ENCODE results near the gene ROPN1B.

The ROPN1B gene

GRCh38 chr3:126005951-126006350, 37.0 kb downstream of the ROPN1B start:
- no peak for DNase-seq

- DNase-seq: no peak
These were observed 39.2 kb downstream of the ROPN1B start for GRCh38 chr3:126008219-126008618.

DNA sequence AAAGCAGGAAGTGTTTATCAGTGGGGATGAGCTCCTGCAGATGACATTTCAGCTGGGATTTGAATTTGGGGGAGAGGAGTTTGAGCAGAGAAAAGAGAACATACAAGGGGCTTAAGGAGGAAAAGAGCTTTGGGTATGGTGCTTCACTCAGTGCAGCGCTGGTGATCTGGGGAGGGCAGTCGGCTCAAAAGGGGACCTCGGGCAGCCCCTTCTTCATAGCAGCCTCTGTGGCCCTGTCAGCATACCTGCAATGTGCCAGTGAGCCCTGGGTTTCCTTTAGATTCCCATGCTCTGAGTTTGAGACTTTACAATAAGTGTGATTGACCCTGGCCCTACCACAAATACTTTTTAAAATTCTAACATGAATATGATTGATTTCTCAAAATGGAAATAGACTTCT, 40.2 kb downstream of the ROPN1B start:
- DNase-seq: no peak

DNA sequence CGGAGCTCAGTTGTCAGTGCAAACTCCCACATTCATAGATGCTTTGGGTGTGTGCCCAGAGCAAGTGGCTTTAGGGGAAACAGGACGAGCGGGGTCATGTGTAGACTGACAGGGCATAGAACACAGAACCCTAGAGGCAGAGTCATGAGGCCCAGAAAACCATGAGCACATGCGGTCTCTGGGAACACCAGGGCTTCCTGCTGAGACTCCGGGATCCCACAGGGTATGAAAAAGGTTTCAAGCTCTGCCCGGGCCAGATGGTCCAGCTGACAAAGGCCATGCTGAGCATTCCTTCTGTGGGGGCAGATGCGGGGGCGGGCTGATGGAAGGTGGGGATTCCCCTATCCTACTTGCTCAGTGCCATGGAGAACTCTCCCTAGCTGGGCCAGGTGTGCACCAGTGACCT, 44.8 kb downstream of the ROPN1B start:
- DNase-seq: no peak

GRCh38 chr3:126014252-126014651, 45.3 kb downstream of the ROPN1B start:
- DNase-seq: no peak

GRCh38 chr3:126015075-126015474, 46.1 kb downstream of the ROPN1B start:
- no peak for DNase-seq

DNA sequence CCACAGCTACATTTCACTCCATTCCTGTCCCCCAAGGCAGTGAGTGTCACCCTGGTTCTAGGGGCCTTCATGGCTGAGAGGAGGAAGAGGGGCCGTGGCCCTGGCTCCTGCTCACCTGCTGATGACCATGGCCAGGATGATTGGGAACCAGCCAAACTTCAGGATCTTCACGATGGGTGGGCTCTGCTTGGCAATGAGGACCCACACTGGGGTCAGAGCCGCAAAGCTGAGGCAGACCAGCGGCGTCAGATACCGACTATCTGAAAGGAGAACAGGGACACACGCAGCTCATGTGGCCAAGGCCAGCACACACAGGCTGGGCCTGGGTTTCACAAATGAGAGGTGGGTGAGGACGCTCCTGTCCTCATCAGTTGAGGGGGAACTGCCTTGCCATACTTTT, 47.6 kb downstream of the ROPN1B start:
- DNase-seq: no peak

- no peak for DNase-seq
These were observed 48.4 kb downstream of the ROPN1B start for GRCh38 chr3:126017362-126017761.

DNA sequence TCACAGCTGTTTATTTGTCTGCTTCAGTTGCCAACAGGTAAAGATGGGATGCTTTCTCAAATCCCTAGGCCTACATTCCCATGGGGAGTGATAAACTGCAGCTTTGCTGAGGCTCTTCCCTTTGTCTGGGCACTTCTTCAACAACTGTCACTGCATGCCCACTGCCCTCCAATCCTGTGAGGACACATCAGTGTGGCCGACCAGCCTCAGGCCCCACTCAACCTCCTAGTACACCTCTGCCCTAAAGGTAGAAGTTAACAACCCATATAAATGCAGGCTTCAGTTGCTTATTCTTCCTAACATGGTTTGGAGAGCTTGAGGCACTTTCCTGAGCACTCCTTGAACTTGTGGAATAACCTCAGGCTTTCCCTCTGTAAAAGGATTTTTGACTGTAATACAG, 49.6 kb downstream of the ROPN1B start:
- DNase-seq: no peak

- no peak for DNase-seq
These were observed 50.0 kb downstream of the ROPN1B start for GRCh38 chr3:126018995-126019394.

- DNase-seq: no peak
These were observed 50.7 kb downstream of the ROPN1B start for GRCh38 chr3:126019683-126020082.

GRCh38 chr3:126021224-126021623, 52.2 kb downstream of the ROPN1B start:
- no peak for DNase-seq

DNA sequence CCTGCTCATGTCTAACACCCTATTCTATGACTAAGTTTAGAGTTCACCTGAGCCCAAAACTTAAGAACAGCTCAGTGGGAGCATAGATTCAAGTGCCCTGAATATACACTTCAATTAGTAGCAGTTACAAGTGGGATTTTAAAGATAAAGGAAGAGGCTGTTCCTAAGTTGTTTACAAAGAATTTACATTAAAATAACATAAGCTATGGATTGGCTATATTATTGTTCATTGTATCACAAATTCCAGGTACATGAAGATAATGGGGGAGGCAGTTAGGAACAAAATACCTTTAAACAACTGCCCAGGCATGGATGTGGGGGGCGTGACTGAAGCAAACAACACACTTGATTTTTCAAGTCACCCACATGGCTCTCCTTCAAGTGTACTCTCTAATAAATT, 52.7 kb downstream of the ROPN1B start:
- no peak for DNase-seq

GRCh38 chr3:126022741-126023359, 53.9 kb downstream of the ROPN1B start:
- no peak for DNase-seq

DNA sequence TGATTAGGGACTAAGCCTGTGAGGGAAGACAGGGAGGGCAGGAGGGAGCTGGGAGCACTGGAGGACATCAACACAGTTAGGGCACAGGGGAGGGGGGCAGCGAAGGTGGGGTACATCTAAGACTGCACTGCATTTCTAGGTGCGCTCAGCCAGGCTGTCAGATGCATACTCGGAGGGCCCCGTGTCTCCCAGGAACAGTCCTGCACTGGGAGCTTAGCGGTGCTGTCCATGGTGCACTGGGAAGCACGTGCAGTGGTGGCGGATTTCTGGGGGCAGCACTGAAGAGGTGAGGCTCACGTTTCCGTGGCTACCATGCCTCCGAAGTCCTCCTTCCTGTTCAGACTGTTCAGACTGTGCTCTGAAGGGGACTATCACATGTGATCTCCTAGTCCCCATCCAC, 54.4 kb downstream of the ROPN1B start:
- no peak for DNase-seq

GRCh38 chr3:126024049-126024854, 55.3 kb downstream of the ROPN1B start:
- DNase-seq: no peak

DNA sequence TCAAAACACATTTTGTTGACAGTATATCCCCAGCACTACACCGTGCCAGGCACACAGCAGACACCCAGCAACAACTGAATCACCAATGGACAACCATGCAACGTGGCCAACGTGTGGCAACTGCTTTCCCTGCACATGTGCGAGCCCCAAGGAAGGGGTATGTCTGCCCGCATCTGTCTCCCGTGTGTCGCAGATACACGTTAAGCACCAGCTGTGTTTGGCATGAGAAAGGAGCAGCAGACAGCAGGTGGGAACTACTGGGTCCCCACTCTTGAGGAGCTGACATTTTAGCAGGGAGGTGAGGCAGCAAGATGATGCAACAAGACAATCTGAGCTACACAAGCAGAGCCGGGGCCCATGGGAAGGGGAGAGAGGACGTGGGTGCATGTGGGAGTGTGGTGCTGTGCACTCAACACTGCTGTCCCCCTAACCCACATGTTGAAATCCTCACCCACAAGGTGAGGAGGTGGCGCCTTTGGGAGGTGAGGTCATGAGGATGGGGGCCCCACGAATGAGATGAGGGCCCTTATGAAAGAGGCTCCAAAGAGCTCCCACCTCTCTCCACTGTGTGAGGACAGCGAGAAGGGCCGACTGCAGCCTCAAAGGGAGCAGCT, 56.2 kb downstream of the ROPN1B start:
- DNase-seq: no peak

DNA sequence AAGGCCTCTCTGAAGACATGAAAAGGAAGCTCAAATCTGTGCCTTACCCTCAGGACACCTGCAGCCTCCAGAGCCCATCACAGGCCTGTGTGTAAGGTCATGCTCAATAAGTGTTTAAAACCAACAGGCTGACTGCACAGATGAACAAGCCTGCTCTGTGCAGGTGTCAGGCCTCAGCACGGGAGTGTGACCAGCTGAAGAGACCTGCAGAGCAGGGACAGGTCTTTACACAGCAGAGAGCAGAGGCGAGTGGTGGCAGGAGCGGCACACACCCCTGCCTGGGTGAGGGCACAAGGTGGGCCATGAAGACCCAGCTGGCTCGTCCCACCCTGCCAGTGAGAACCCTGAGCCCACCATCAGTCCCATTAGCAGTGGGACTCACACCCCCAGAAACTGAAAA, 56.9 kb downstream of the ROPN1B start:
- DNase-seq: no peak

GRCh38 chr3:126026277-126026751, 57.3 kb downstream of the ROPN1B start:
- DNase-seq: no peak

- no peak for DNase-seq
These were observed 57.8 kb downstream of the ROPN1B start for GRCh38 chr3:126026761-126027160.

- DNase-seq: no peak
These were observed 59.1 kb downstream of the ROPN1B start for GRCh38 chr3:126028096-126028495.

GRCh38 chr3:126029241-126029640, 60.3 kb downstream of the ROPN1B start:
- DNase-seq: no peak

DNA sequence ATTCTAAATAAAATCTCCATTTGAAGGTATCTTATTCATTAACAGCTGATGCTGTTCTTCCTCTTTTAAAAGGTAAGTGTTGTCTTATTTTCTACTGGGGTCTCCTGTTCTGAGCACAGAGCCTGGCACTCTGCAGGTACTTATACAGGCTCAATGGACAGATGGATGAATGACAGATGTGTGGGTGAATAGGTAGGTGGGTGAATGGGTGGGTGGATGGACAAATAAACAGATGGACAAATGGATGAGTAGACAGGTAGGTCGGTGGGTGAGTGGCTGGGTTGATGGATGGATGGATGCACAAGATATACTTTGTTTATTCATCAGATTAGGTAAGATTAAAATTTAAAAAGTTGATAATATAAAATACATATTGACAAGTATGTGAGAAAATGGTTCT, 61.5 kb downstream of the ROPN1B start:
- DNase-seq: no peak

DNA sequence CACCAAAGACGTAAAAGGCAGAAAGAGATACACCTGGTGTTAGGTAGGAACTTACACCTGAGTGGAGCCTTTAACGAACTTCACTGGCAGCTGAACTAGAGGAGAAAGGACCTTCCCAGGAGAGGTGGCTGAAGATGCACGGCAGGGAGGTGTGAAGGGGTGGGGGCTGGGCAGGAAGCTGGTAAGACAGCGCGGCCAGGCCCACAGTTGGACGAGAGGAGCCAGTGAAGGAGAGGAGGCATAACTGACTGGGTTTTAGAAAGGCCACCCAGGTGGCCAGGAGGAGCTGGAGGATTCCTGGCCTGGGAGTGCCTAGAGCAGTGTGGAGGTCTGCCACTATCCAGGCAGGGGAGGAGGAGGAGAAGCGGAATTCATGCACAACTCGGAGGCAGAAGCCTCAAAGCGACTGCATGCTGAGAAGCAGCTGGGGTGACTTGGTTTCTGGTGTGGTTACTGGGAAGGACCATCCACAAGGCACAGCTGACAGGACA, 63.0 kb downstream of the ROPN1B start:
- DNase-seq: no peak

All from activated effector memory CD4-positive, alpha-beta T cell treated with Interleukin-2 at 50 U/mL for 16 hours (primary cell).